Measurements from ENCODE around the gene PKN1. TPM values are rescaled to one million over a fixed set of nuclear protein-coding genes. Genes with fewer than 3 reads are reported as not detected.

PKN1 gene
- total and polyA plus RNA-seq, 8 donors = 42.0 to 268 (median 87.9) TPM

- WGBS, 5 donors = 73 to 90% (median 84%) methylated on average over 5 of the region's 5 CpGs
- Histone ChIP-seq H3K27ac (peak overlapping the region in 1 of 5 donors; percentile 2), H3K9me3 (no peaks in the 10 kb centered on the region), H3K4me1 (peaks cover 22 to 38% (median 27%) of the 10 kb centered on the region in 4 donors), H3K27me3 (peaks cover 0 to 9% (median under 1%) of the 10 kb centered on the region in 3 donors), H3K4me3 (no peak overlapping the region), H3K36me3 (peaks cover 25 to 79% (median 73%) of the 10 kb centered on the region in 4 donors)
- no peak for TF ChIP-seq POLR2AphosphoS5 (IDR thresholded peaks at IDR 0.05)
- no peak for TF ChIP-seq CTCF (IDR thresholded peaks at IDR 0.05)
- TF ChIP-seq EP300 (IDR thresholded peaks at IDR 0.05) = no peak
- TF ChIP-seq POLR2A (IDR thresholded peaks at IDR 0.05) = no peak
- intact Hi-C loops (cut with DNase I; ENCODE audit: low total_unique reads) = no loop called here
- DNase-seq = no peak
Measured at GRCh38 chr19:14480700-14481079, 47.6 kb downstream of the PKN1 start.

- TF ChIP-seq CTCF (IDR thresholded peaks at IDR 0.05) (no peak), POLR2AphosphoS5 (IDR thresholded peaks at IDR 0.05) (no peak), POLR2A (IDR thresholded peaks at IDR 0.05) (no peak), EP300 (IDR thresholded peaks at IDR 0.05) (no peak)
- DNase-seq = no peak
- H3K9me3 ChIP-seq = no peaks in the 10 kb centered on the region
- intact Hi-C loops (cut with DNase I; ENCODE audit: low total_unique reads) = no loop called here
- no peaks in the 10 kb centered on the region for H3K27me3 ChIP-seq
- H3K27ac ChIP-seq = no peak overlapping the region
- H3K4me1 ChIP-seq = peaks cover 5 to 21% (median 11%) of the 10 kb centered on the region in 4 donors
- H3K4me3 ChIP-seq = no peak overlapping the region
- 91 to 95% (median 93%) methylated on average over 9 to 18 of the region's 18 CpGs for WGBS, 5 donors
- peaks cover 22 to 86% (median 78%) of the 10 kb centered on the region in 4 donors for H3K36me3 ChIP-seq
Measured at GRCh38 chr19:14482172-14482941, 49.3 kb downstream of the PKN1 start.

GRCh38 chr19:14487370-14488125 lies 54.4 kb downstream of the PKN1 start:
- WGBS, 5 donors = 92 to 95% (median 95%) methylated on average over 16 of the region's 16 CpGs
- no peak for DNase-seq
- Histone ChIP-seq H3K27me3 (no peaks in the 10 kb centered on the region), H3K36me3 (peaks cover 18 to 89% (median 82%) of the 10 kb centered on the region in 4 donors), H3K27ac (no peak overlapping the region), H3K4me1 (no peaks in the 10 kb centered on the region), H3K4me3 (no peak overlapping the region), H3K9me3 (no peaks in the 10 kb centered on the region)
- TF ChIP-seq CTCF (IDR thresholded peaks at IDR 0.05) (no peak), EP300 (IDR thresholded peaks at IDR 0.05) (no peak), POLR2A (IDR thresholded peaks at IDR 0.05) (no peak), POLR2AphosphoS5 (IDR thresholded peaks at IDR 0.05) (no peak)
- intact Hi-C loops (cut with DNase I; ENCODE audit: low total_unique reads) = no loop called here

- Histone ChIP-seq H3K36me3 (peaks cover 15 to 52% (median 46%) of the 10 kb centered on the region in 4 donors), H3K9me3 (no peaks in the 10 kb centered on the region), H3K27me3 (no peaks in the 10 kb centered on the region), H3K27ac (no peak overlapping the region), H3K4me3 (no peak overlapping the region), H3K4me1 (peaks cover 27 to 44% (median 39%) of the 10 kb centered on the region in 4 donors)
- WGBS, 5 donors = 74 to 89% (median 85%) methylated on average over 5 of the region's 5 CpGs
- DNase-seq = no peak
- TF ChIP-seq EP300 (IDR thresholded peaks at IDR 0.05) (no peak), POLR2A (IDR thresholded peaks at IDR 0.05) (no peak), POLR2AphosphoS5 (IDR thresholded peaks at IDR 0.05) (no peak), CTCF (IDR thresholded peaks at IDR 0.05) (no peak)
- intact Hi-C loops (cut with DNase I; ENCODE audit: low total_unique reads) = no loop called here
Measured at GRCh38 chr19:14492756-14493337, 59.7 kb downstream of the PKN1 start.

Measured in stomach (tissue), 9 donors.